ENCODE data around the gene ADGRE1. TPM values are rescaled to one million over a fixed set of nuclear protein-coding genes. Genes with fewer than 3 reads are reported as not detected.

Gene ADGRE1
- total and polyA plus RNA-seq, 2 experiments from 2014 or later, result not detected

- TF ChIP-seq NANOG (IDR thresholded peaks at IDR 0.05; ENCODE audit: borderline replicate concordance) (no peak), ZNF462 (CRISPR knock-in tag; IDR thresholded peaks at IDR 0.05) (no peak), EZH2 (IDR thresholded peaks at IDR 0.05; ENCODE audit: low read depth, unreplicated experiment) (no peak), ZNF331 (CRISPR knock-in tag; IDR thresholded peaks at IDR 0.05; ENCODE audit: low read depth) (no peak), STAT1 (IDR thresholded peaks at IDR 0.05; ENCODE audit: unreplicated experiment) (no peak), ZNF114 (CRISPR knock-in tag; IDR thresholded peaks at IDR 0.05) (no peak)
- H3K27ac Mint-ChIP-seq, result no peak overlapping the region
- Histone ChIP-seq H3K27ac (ENCODE audit: low read depth) (no peak overlapping the region), H3K9me2 (ENCODE audit: insufficient read depth) (no peaks in the 10 kb centered on the region), H2AFZ (no peak overlapping the region), H3K27me3 (ENCODE audit: insufficient read depth) (no peaks in the 10 kb centered on the region), H3K4me1 (ENCODE audit: insufficient read depth) (no peaks in the 10 kb centered on the region), H3K36me3 (ENCODE audit: insufficient read depth) (no peaks in the 10 kb centered on the region; the same call in 1 of the 2 replicates), H3K4me3 (no peak overlapping the region), H4K20me1 (replicated peaks; ENCODE audit: insufficient read depth) (no peaks in the 10 kb centered on the region), H3K4me2 (no peak overlapping the region), H3F3A (replicated peaks; ENCODE audit: low read depth) (no peaks in the 10 kb centered on the region), H3K79me2 (replicated peaks; ENCODE audit: insufficient read depth) (no peaks in the 10 kb centered on the region)
- no peak for ATAC-seq
- peaks cover 92% of the 10 kb centered on the region for H3K9me3 Mint-ChIP-seq
- no peaks in the 10 kb centered on the region for H3K4me1 Mint-ChIP-seq
- DNase-seq (ENCODE audit: low spot score), result no peak
- peaks cover 3% of the 10 kb centered on the region for H3K27me3 Mint-ChIP-seq (ENCODE audit: insufficient read depth, low read depth, poor library complexity)
- H3K36me3 Mint-ChIP-seq (ENCODE audit: low read depth), result peaks cover 31% of the 10 kb centered on the region
- no peak overlapping the region for H3K4me3 Mint-ChIP-seq
Measured at GRCh38 chr19:6983448-6983847, 96.1 kb downstream of the ADGRE1 start.

GRCh38 chr19:6987850-6988249 lies 100.5 kb downstream of the ADGRE1 start:
- no peak for ATAC-seq
- Mint-ChIP-seq H3K4me3 (no peak overlapping the region), H3K4me1 (no peaks in the 10 kb centered on the region), H3K36me3 (ENCODE audit: low read depth) (peaks cover 40% of the 10 kb centered on the region), H3K27ac (no peak overlapping the region), H3K27me3 (ENCODE audit: insufficient read depth, low read depth, poor library complexity) (no peaks in the 10 kb centered on the region), H3K9me3 (peaks cover 82% of the 10 kb centered on the region)
- Histone ChIP-seq H3K36me3 (ENCODE audit: insufficient read depth) (no peaks in the 10 kb centered on the region; the same call in 1 of the 2 replicates), H3K4me1 (ENCODE audit: insufficient read depth) (no peaks in the 10 kb centered on the region), H3K27ac (ENCODE audit: low read depth) (no peak overlapping the region), H2AFZ (no peak overlapping the region), H3K4me3 (no peak overlapping the region), H3K4me2 (no peak overlapping the region), H3K79me2 (replicated peaks; ENCODE audit: insufficient read depth) (no peaks in the 10 kb centered on the region), H3K9me2 (ENCODE audit: insufficient read depth) (no peaks in the 10 kb centered on the region), H3K27me3 (ENCODE audit: insufficient read depth) (no peaks in the 10 kb centered on the region), H4K20me1 (replicated peaks; ENCODE audit: insufficient read depth) (no peaks in the 10 kb centered on the region), H3F3A (replicated peaks; ENCODE audit: low read depth) (no peaks in the 10 kb centered on the region)
- no peak for DNase-seq (ENCODE audit: low spot score)
- TF ChIP-seq POLR2AphosphoS5 (IDR thresholded peaks at IDR 0.05; ENCODE audit: low read depth), result no peak
- no peak for TF ChIP-seq EZH2 (IDR thresholded peaks at IDR 0.05; ENCODE audit: low read depth, unreplicated experiment)
- TF ChIP-seq NANOG (IDR thresholded peaks at IDR 0.05; ENCODE audit: borderline replicate concordance), result no peak
- no peak for TF ChIP-seq CREB1 (CRISPR knock-in tag; IDR thresholded peaks at IDR 0.05; ENCODE audit: low read depth)

Data from GM23338 (cell line).